ENCODE data around the gene HTRA1. TPM values are rescaled to one million over a fixed set of nuclear protein-coding genes. Genes with fewer than 3 reads are reported as not detected.

HTRA1 gene
- polyA plus RNA-seq, 3 donors, result 0.84 to 4.7 (median 2.2) TPM

GRCh38 chr10:122557516-122557915 lies 96.2 kb downstream of the HTRA1 start:
- Mint-ChIP-seq H3K4me1 (peaks cover 2% of the 10 kb centered on the region), H3K36me3 (no peaks in the 10 kb centered on the region)
- H3K4me1 ChIP-seq (ENCODE audit: control insufficient read depth in 1 of 2, insufficient read depth in 2 of 2, low read length in 2 of 2), result no peaks in the 10 kb centered on the region

GRCh38 chr10:122558452-122558851 lies 97.1 kb downstream of the HTRA1 start:
- no peak overlapping the region for H3K9ac ChIP-seq (ENCODE audit: insufficient read depth, low read length, poor library complexity, severe bottlenecking)
- DNase-seq, result no peak
- TF ChIP-seq CTCF (IDR thresholded peaks at IDR 0.05), result no peak
- Mint-ChIP-seq H3K4me3 (no peak overlapping the region), H3K27ac (no peak overlapping the region), H3K36me3 (no peaks in the 10 kb centered on the region), H3K4me1 (peaks cover 2% of the 10 kb centered on the region), H3K27me3 (ENCODE audit: low read depth in 3 of 3) (peaks cover 28 to 63% (median 37%) of the 10 kb centered on the region in 3 donors), H3K9me3 (peaks cover 0 to 4% (median 0%) of the 10 kb centered on the region in 7 donors)
- no peaks in the 10 kb centered on the region for H3K36me3 ChIP-seq (replicated peaks in 1 of 2; ENCODE audit: control insufficient read depth in 1 of 2, insufficient read depth in 2 of 2, low read length in 2 of 2)
- WGBS (ENCODE audit: insufficient coverage), result 46% methylated on average over 5 of the region's 5 CpGs
- H3K4me3 ChIP-seq (replicated peaks in 1 of 3; ENCODE audit: low read depth in 2 of 3, low read length in 3 of 3), result no peak overlapping the region
- no peak overlapping the region for H3K27ac ChIP-seq (ENCODE audit: low read depth in 1 of 2, low read length in 2 of 2)
- H4K20me1 ChIP-seq (ENCODE audit: insufficient read depth, low read length), result no peaks in the 10 kb centered on the region
- no peaks in the 10 kb centered on the region for H3K4me1 ChIP-seq (ENCODE audit: control insufficient read depth in 1 of 2, insufficient read depth in 2 of 2, low read length in 2 of 2)
- no peaks in the 10 kb centered on the region for H3K79me2 ChIP-seq (ENCODE audit: insufficient read depth, low read length)
- no peaks in the 10 kb centered on the region for H3K9me3 ChIP-seq (replicated peaks in 1 of 2; ENCODE audit: control insufficient read depth in 1 of 2, insufficient read depth in 1 of 2, low read length in 2 of 2)
- intact Hi-C loops (cut with micrococcal nuclease), result no loop called here
- H2AFZ ChIP-seq (ENCODE audit: insufficient read depth, low read depth, low read length, poor library complexity, severe bottlenecking), result no peak overlapping the region
- peaks cover 7 to 20% of the 10 kb centered on the region in 2 donors for H3K27me3 ChIP-seq (ENCODE audit: control insufficient read depth in 2 of 2, insufficient read depth in 2 of 2, low read length in 2 of 2)
- H3K4me2 ChIP-seq (replicated peaks; ENCODE audit: extremely low read depth, low read length, poor library complexity, severe bottlenecking), result no peak overlapping the region

More at GRCh38 chr10:122557516-122557915, 96.2 kb downstream of the HTRA1 start:
- Histone ChIP-seq H3K4me3 (replicated peaks in 1 of 3; ENCODE audit: low read depth in 2 of 3, low read length in 3 of 3) (no peak overlapping the region), H3K9ac (ENCODE audit: insufficient read depth, low read length, poor library complexity, severe bottlenecking) (no peak overlapping the region), H3K27ac (ENCODE audit: low read depth in 1 of 2, low read length in 2 of 2) (no peak overlapping the region), H2AFZ (ENCODE audit: insufficient read depth, low read depth, low read length, poor library complexity, severe bottlenecking) (no peak overlapping the region), H3K27me3 (ENCODE audit: control insufficient read depth in 2 of 2, insufficient read depth in 2 of 2, low read length in 2 of 2) (peaks cover 6 to 15% of the 10 kb centered on the region in 2 donors), H3K9me3 (replicated peaks in 1 of 2; ENCODE audit: control insufficient read depth in 1 of 2, insufficient read depth in 1 of 2, low read length in 2 of 2) (no peaks in the 10 kb centered on the region), H3K36me3 (replicated peaks in 1 of 2; ENCODE audit: control insufficient read depth in 1 of 2, insufficient read depth in 2 of 2, low read length in 2 of 2) (no peaks in the 10 kb centered on the region), H3K4me2 (replicated peaks; ENCODE audit: extremely low read depth, low read length, poor library complexity, severe bottlenecking) (no peak overlapping the region), H4K20me1 (ENCODE audit: insufficient read depth, low read length) (no peaks in the 10 kb centered on the region), H3K79me2 (ENCODE audit: insufficient read depth, low read length) (no peaks in the 10 kb centered on the region)
- peaks cover 27 to 57% (median 38%) of the 10 kb centered on the region in 3 donors for H3K27me3 Mint-ChIP-seq (ENCODE audit: low read depth in 3 of 3)
- intact Hi-C loops (cut with micrococcal nuclease), result no loop called here
- peaks cover 0 to 4% (median 0%) of the 10 kb centered on the region in 7 donors for H3K9me3 Mint-ChIP-seq
- H3K4me3 Mint-ChIP-seq, result no peak overlapping the region
- no peak overlapping the region for H3K27ac Mint-ChIP-seq
- 45% methylated on average over 5 of the region's 9 CpGs for WGBS (ENCODE audit: insufficient coverage)
- no peak for DNase-seq
- no peak for TF ChIP-seq CTCF (IDR thresholded peaks at IDR 0.05)
